Esophagus squamous epithelium (tissue), 4 donors: ENCODE measurements around the gene PTPRD.

Experiments
- POLR2A ChIP-seq, 4 donors: fragments of 450-650 bp; IDR thresholded peaks; one replicate each; pipeline ENCODE4 v1.6.1; 2017; ENCODE audit warnings: antibody characterized with exemption in 4 of 4, mild to moderate bottlenecking in 4 of 4, moderate library complexity in 3 of 4
- TF ChIP-seq, protein P1 (sequence below), 6 experiments: fragments of 450-650 bp in 4 of 6; fragments of 200-600 bp in 2 of 6; sonication (generic) in 2 of 6; IDR thresholded peaks; one replicate each; pipeline ENCODE4 v1.5.1; 2016 to 2019; ENCODE audit warnings: antibody characterized with exemption in 6 of 6, mild to moderate bottlenecking in 4 of 6, moderate library complexity in 4 of 6

DNA sequence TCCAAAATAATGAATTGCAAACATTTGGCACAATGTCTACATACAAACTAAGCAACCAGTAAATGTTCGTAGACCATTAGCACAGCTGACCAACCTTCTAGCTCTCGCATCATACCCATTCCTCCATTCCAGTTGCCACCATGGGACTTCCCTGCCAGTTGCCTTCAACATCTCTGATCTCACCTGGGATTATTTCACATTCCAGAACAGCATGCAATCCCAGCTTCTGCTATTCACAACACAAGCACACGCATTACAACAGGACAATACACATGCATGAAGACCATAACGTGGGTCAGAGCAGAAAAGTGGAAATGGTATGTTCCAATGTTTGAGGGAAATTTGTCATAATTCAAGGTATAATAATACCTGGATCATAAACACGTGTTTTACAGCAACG is 1965.0 kb downstream of the PTPRD start:
- TF ChIP-seq, protein P1, sequence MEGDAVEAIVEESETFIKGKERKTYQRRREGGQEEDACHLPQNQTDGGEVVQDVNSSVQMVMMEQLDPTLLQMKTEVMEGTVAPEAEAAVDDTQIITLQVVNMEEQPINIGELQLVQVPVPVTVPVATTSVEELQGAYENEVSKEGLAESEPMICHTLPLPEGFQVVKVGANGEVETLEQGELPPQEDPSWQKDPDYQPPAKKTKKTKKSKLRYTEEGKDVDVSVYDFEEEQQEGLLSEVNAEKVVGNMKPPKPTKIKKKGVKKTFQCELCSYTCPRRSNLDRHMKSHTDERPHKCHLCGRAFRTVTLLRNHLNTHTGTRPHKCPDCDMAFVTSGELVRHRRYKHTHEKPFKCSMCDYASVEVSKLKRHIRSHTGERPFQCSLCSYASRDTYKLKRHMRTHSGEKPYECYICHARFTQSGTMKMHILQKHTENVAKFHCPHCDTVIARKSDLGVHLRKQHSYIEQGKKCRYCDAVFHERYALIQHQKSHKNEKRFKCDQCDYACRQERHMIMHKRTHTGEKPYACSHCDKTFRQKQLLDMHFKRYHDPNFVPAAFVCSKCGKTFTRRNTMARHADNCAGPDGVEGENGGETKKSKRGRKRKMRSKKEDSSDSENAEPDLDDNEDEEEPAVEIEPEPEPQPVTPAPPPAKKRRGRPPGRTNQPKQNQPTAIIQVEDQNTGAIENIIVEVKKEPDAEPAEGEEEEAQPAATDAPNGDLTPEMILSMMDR (IDR thresholded peaks at IDR 0.05) = no peak
- no peak for TF ChIP-seq POLR2A (IDR thresholded peaks at IDR 0.05)
